Glomerular endothelial cell (primary cell): ENCODE measurements around the gene MDM4. TPM values are rescaled to one million over a fixed set of nuclear protein-coding genes. Genes with fewer than 3 reads are reported as not detected.
A peak's percentile ranks its signal among the peaks of the same experiment; 100 is the strongest.
"Not testable (repeated sequence)": the region's sequence is repeated elsewhere in the genome, so short reads cannot be mapped to it uniquely, and the experiment has no call there.

Experiments used
- DNase-seq: peaks from one replicate; pipeline ENCODE4 v3.0.0-alpha.2; 2011; ENCODE audit warnings: low read depth, low spot score; ENCODE audit errors: extremely low read depth
- total RNA-seq: library from RNA; depleted of rRNA; stranded (reverse); fragments of >200 nt; gene quantifications from 2 replicates; pipeline ENCODE4 v1.2.3, GENCODE V29; 2015

The MDM4 gene
- total RNA-seq, 1 donor from 2014 or later: 28.9 TPM

DNA sequence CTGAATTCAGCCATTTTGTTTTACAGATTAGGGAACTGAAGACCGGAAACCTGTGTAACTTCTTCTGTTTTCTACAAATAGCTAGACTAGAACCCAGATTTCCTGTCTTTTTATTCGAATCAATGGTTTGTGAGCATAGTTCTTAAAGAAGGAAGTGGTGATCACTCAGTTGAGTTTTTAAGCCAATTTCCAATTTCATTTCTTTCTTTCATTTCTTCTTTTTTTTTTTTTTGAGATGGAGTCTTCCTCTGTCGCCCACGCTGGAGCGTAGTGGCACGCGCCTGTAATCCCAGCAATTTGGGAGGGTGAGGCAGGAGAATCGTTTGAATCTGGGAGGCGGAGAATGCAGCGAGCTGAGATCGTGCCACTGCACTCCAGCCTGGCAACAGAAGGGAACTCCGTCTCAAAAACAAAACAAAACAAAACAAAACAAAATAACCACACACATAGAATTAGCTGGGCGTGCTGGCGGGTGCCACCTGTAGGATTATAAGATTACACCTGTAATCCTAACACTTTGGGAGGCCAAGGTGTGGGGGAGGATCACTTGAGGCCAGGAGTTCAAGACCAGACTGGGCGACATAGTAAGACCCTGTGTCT is 3.0 kb upstream of the MDM4 start:
- no peak for DNase-seq

DNA sequence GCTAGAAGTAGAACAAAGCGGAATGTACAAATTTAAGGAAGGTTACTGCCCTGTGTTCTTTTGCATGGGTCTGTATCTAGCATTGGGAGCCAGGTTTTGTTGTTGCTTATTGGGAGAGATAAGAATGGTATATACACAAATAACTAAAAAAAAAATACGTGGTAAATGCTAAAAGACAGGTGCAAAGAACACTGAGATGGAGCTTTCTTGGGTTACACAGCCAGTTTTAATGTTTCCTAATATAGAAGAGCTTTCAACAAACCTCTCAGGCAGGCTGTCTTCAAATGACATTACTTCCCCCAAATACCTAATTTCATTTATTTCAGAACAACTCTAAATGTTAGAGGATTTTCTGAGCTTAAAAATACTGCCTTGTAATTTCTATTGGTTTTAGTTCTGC is 1.4 kb upstream of the MDM4 start:
- no peak for DNase-seq

DNA sequence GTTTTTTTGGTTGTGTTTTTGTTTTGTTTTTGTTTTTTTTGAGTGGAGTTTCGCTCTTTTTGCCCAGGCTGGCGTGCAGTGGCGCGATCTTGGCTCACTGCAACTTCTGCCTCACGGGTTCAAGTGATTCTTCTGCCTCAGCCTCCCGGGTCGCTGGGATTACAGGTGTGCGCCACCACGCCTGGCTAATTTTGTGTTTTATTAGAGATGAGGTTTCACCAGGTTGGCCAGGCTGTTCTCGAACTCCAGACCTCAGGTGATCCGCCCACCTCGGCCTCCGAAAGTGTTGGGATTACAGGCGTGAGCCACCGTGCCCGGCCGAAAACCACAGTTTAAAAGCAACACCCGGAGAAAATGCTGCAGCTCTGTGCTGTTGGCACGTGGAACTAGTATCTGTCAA is 1.2 kb downstream of the MDM4 start:
- DNase-seq: not testable (repeated sequence)

DNA sequence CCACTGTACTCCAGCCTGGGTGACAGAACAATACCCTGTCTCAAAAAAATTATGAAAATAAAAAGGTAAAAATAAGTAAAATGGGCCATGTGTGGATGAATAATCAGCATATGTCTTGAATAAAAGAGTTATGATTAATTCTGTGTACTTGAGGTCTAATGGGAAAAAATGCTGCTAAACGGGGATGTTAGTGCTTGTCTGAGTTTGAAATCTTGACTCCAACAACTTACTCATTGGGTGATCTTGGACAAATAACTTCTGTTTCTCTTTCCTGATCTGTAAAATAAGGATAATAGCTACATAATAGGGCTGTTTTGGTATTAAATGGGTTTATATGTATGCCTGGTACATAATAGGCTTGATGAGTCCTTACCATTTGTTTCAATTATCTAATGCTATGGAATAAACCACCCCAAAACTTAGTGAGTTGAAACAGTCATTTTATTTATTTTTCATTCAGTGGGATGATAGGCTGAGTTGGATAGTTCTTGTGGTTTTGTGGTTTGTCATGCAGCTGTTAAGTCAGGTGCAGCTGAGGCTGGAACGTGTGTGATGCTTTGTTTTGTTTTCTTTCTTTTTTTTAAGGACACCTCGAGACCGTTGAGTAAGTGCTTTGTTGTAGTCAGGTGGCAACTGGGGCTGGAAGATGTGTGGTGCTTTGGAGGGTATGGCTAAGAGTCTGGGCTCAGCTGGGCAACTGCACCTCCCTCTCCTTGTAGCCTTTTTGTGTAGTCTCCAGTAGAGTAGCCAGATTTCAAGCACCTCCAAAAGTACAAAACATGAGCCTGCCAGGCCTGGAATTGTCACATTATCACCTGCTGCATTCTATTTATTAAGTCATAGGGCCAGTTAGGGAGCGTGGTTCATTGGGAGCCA is 4.9 kb downstream of the MDM4 start:
- no peak for DNase-seq

- not testable (repeated sequence) for DNase-seq
Measured at GRCh38 chr1:204521941-204522521, 5.8 kb downstream of the MDM4 start.

DNA sequence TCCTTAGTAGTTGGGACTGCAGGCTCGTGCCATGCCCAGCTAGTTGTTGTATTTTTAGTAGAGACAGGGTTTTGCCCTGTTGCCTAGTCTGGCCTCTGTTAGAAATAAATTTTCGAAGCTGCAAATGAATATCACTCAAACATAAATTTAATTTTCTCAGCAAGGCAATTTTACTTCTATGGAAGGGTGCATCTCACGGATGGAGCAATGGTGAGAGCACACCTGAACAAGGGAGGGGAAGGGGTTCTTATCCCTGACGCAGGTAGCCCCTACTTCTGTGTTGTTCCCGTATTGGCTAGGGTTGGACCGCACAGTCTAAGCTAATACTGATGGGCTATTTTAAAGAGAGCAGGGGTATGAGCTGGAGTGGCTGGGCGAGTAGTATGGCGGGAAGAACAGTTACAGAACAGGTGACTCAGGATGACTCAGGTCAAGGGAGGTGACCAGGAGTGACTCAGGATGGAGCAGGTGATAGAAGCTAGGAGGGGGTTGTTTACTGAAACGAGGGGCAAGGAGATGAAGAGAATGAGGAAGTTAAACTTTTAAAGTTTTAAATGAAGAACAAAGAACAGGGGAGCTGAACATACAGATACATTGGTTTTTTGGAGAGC is 7.5 kb downstream of the MDM4 start:
- no peak for DNase-seq

- DNase-seq: no peak
Measured at GRCh38 chr1:204524986-204525385, 8.8 kb downstream of the MDM4 start.

DNA sequence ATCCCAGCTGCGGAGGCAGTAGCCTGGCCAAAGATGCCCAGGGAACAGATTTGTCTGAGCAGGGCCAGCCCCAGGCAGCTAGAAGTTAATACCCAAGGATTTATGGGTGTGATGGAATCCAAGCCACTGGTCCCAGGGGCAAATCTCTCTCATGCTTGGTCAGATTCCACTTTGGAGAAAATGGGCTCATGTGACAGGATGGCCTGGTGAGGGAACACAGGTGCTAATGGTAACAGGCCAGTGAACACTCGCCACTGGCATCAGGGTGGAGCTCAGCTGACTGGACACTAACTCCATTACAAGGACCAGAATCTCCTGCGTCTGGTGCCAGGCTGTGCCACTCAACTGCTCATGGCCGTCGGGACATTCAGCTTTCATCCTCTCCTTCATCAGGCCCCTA is 12.0 kb downstream of the MDM4 start:
- no peak for DNase-seq

- no peak for DNase-seq
Measured at GRCh38 chr1:204528677-204529076, 12.5 kb downstream of the MDM4 start.

DNA sequence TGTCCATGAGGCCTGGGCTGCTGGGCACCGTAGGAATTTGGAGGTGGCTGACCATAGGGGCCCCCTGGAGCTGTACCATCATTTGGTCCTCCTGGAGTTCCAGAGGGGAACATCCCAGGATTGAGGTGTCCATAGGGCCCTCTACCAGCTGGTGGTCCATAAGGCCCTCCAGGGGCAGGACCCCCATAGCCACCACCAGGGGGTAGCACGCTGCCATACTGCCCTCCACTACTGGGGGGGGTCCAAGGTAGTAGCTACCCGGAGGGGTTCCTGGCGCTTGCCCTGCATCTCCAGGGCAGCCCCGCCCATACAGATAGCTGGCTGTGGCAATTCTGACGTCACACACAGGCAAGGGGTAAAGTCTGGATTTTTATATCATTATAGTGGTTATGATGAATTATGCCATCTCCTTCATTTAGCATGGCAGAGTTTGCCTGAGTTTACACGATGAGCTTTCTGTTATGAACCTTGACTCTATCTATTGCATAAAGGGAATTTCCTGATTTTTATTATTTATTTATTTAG is 13.2 kb downstream of the MDM4 start:
- no peak for DNase-seq

DNA sequence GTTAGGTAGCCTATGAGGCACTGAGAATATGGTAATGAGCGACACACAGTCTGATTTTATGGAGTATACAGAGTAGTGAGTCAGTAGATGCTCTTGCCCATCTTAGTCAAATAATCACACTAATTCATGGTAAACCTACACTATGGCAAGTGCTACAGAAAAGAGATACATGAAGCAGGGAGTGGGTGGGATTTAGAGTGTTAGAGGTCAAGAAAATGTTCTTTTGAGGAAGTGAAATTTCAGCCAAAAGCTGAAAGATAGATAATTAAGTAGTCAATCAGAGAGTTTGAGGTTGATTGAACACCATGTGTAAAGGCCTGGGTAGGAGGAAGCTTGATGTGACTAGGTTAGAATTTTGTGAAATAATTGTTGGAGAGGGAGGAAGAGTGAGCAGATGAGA is 14.7 kb downstream of the MDM4 start:
- DNase-seq: no peak

DNA sequence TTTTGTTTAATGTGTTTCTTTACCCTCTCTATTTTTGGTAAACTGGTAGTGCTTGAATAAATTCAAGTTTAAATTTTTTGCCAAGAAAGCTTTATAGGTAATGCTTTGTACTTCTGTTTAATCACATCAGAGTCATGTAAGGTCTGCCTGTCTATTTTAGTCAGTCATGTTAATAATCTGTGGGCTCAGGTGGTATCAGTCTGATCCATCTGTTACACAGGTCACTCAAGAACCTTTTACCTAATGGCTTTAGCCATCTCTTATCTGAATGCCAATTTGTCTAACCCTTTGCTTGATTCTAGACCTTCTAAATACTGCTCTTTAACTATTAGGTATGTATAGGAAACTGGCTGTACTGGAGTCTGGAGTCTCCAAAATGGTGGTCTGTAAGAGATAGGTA is 16.6 kb downstream of the MDM4 start:
- DNase-seq: no peak

- DNase-seq: no peak
Measured at GRCh38 chr1:204541626-204542025, 25.4 kb downstream of the MDM4 start.

DNA sequence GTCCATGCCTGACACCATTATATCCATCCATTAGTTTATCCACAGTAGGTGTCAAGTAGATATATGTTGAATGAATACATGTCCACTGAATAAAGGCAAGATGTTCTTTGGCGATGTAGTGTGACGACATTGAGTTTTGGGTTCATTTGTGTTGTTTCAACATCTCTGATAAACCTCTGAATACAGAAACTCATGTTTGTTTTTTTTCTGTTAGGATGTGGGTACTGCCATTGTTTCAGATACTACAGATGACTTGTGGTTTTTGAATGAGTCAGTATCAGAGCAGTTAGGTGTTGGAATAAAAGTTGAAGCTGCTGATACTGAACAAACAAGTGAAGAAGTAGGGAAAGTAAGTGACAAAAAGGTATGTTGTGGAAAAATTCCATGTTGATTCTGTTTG is 28.1 kb downstream of the MDM4 start:
- peak; percentile 20 for DNase-seq

GRCh38 chr1:204545202-204545601 is 29.0 kb downstream of the MDM4 start:
- no peak for DNase-seq

DNA sequence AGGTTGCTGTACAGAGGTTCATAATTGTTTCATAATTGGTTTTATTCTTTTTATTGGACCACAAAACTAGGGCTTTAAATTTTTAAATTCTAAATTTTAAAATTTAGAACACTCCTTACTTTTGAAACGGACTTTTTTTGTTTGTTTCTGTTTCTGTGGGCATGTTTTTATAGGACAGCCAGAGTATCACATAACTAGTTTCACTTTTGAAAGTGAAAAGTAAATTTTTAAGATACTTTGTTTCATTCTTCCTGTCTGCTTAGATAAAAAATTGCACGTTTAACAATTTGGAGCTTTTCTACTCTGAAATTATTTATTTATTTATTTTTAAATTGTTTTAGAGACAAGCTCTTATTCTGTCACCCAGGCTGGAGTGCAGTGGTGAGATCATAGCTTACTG is 29.7 kb downstream of the MDM4 start:
- DNase-seq: no peak

DNA sequence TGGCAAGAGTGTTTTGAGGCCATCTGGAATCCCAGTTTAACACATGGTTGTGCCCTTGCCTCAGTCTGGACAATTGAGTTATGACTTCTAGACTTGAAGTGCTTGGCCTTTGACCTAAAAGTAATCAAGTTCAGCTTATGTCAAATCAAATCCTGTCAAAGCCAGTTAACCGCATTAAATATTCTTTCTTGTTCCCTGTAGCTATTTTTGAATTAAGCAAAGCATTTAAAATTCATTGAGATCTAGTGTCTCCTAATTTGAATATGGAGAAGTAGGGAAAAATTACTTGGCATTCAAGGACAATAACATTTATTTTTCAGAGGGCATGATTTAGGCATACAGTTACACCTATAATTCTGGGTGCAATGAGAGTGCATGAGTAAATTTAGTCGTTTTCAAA is 32.1 kb downstream of the MDM4 start:
- no peak for DNase-seq

GRCh38 chr1:204549313-204549712 is 33.1 kb downstream of the MDM4 start:
- no peak for DNase-seq

DNA sequence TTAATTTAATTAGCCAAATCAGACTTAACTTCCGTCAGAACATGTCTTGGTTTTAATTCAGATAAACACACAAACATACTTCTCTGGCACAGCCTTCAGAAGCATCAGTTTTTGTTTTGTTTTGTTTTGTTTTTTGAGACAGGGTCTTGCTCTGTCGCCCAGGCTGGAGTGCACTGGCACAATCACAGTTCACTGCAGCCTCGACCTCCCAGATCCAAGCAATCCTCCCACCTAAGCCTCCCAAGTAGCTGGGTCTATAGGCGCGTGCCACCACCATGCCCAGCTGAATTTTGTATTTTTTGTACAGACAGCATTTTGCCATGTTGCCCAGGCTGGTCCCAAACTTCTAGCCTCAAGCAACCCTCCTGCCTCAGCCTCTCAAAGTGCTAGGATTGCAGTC is 34.7 kb downstream of the MDM4 start:
- no peak for DNase-seq

DNA sequence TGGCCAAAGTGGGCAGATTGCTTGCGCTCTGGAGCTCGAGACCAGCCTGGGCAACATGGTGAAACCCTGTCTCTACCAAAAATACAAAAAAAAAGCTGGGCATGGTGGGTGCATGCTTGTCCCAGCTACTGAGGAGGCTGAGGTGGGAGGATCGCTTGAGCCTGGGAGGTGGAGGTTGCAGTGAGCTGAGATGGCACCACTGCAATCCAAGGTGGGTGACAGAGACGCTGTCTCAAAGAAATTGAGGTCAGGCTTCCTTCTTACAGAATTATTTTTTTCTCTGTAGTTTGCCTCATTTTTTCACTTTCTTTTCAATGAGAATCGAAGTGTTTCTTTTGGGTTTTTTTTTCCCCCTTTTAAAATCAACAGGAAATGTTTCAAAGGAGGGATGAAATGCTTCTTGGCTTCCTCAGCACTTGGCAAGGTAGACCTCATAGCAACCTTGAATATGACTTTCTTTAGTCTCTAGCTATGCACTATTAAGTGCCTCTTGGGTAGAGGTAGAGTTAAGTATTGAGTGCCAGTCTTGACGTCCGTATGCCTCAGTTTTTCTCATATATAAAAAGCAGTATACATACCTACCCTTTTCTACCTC is 40.3 kb downstream of the MDM4 start:
- no peak for DNase-seq

GRCh38 chr1:204558467-204558866 is 42.3 kb downstream of the MDM4 start:
- no peak for DNase-seq
